HCT116 (cell line): Measurements from ENCODE around the gene SUSD4.

Source experiments
- CTCF ChIP-seq, 3 experiments: fragments of 200-600 bp in 1 of 3; sonication (generic) in 1 of 3; IDR thresholded peaks in 2 of 3; conservative IDR thresholded peaks in 1 of 3; 2 replicates each; pipeline ENCODE4 v1.5.1; 2012 to 2017; ENCODE audit warnings: low read depth in 2 of 3, low read length in 2 of 3, antibody characterized with exemption in 1 of 3, borderline replicate concordance in 1 of 3, control low read depth in 1 of 3, mild to moderate bottlenecking in 1 of 3, mixed read lengths in 1 of 3, mixed run types in 1 of 3, moderate library complexity in 1 of 3; ENCODE audit not compliant: insufficient read depth in 1 of 3
- EGR1 ChIP-seq: IDR thresholded peaks from 2 replicates; pipeline ENCODE4 v1.6.1; 2012; ENCODE audit warnings: low read depth
- EZH2phosphoT487 ChIP-seq: fragments of 200-600 bp; IDR thresholded peaks from 2 replicates; pipeline ENCODE4 v1.6.1; 2018; ENCODE audit warnings: antibody characterized with exemption, borderline replicate concordance
- TCF7L2 ChIP-seq: IDR thresholded peaks from 2 replicates; pipeline ENCODE4 v1.7.0; 2011; ENCODE audit warnings: borderline replicate concordance, inconsistent platforms; ENCODE audit not compliant: insufficient read depth, insufficient read length; ENCODE audit errors: extremely low read depth

- TF ChIP-seq CTCF (IDR thresholded peaks at IDR 0.05 in 2 of 3, conservative IDR thresholded peaks at IDR 0.05 in 1 of 3; ENCODE audit: borderline replicate concordance in 1 of 3, insufficient read depth in 1 of 3, low read depth in 2 of 3, low read length in 2 of 3) (no peak), TCF7L2 (no peak), EGR1 (no peak), EZH2phosphoT487 (no peak)
Measured at GRCh38 chr1:223227486-223228196, 136.3 kb downstream of the SUSD4 start.
